GM23338 (cell line): Measurements from ENCODE around the gene CHAD. TPM values are rescaled to one million over a fixed set of nuclear protein-coding genes. Genes with fewer than 3 reads are reported as not detected.
A peak's percentile ranks its signal among the peaks of the same experiment; 100 is the strongest.

Experiments
- ETS1 ChIP-seq: IDR thresholded peaks from 2 replicates; pipeline ENCODE4 v1.6.1; 2016; ENCODE audit warnings: antibody characterized with exemption
- JUNB ChIP-seq: IDR thresholded peaks from one replicate; pipeline ENCODE4 v1.6.1; 2016; ENCODE audit warnings: antibody characterized with exemption; ENCODE audit not compliant: unreplicated experiment
- POLR2AphosphoS5 ChIP-seq: IDR thresholded peaks from 2 replicates; pipeline ENCODE4 v1.6.1; 2016; ENCODE audit warnings: antibody characterized with exemption, low read depth
- STAT1 ChIP-seq: IDR thresholded peaks from one replicate; pipeline ENCODE4 v1.6.1; 2016; ENCODE audit warnings: antibody characterized with exemption; ENCODE audit not compliant: unreplicated experiment
- ZNF114 ChIP-seq: fragments of 250-450 bp; sonication (Bioruptor Pico); IDR thresholded peaks from 2 replicates; pipeline ENCODE4 v1.5.0; 2020; ENCODE audit warnings: mild to moderate bottlenecking, moderate library complexity
- ZNF331 ChIP-seq: fragments of 250-450 bp; sonication (Bioruptor Pico); IDR thresholded peaks from 2 replicates; pipeline ENCODE4 v1.5.0; 2020; ENCODE audit warnings: low read depth, mild to moderate bottlenecking, moderate library complexity
- ZNF462 ChIP-seq: fragments of 250-450 bp; sonication (Bioruptor Pico); IDR thresholded peaks from 2 replicates; pipeline ENCODE4 v1.5.0; 2020; ENCODE audit warnings: mild to moderate bottlenecking, moderate library complexity
- polyA plus RNA-seq: library from polyadenylated mRNA; unstranded; fragments of >200 nt; fragmentation: Nextera tagmentation; extraction: Ambion mirVana; gene quantifications from 2 replicates; pipeline ENCODE4 v1.2.1, GENCODE V29; 2016
- total RNA-seq: library from RNA; depleted of rRNA; stranded (reverse); fragments of >200 nt; shearing (Covaris generic); gene quantifications from 2 replicates; pipeline ENCODE4 v1.2.3, GENCODE V29; 2014

The CHAD gene
- total and polyA plus RNA-seq, 2 experiments from 2014 or later = 0.18 TPM; not detected in 1

GRCh38 chr17:50478391-50479381 lies 10.0 kb upstream of the CHAD start, which contains the start of gene RSAD1 (continued):
- TF ChIP-seq ETS1 (no peak), ZNF114 (CRISPR knock-in tag) (no peak), POLR2AphosphoS5 (peak; percentile 72), ZNF331 (CRISPR knock-in tag) (no peak), STAT1 (no peak), JUNB (no peak), ZNF462 (CRISPR knock-in tag) (no peak)
